ENCODE measurements around the gene PCDH9. TPM values are rescaled to one million over a fixed set of nuclear protein-coding genes. Genes with fewer than 3 reads are reported as not detected.

PCDH9 gene
- total RNA-seq, 1 donor from 2014 or later, result 3.7 TPM

DNA sequence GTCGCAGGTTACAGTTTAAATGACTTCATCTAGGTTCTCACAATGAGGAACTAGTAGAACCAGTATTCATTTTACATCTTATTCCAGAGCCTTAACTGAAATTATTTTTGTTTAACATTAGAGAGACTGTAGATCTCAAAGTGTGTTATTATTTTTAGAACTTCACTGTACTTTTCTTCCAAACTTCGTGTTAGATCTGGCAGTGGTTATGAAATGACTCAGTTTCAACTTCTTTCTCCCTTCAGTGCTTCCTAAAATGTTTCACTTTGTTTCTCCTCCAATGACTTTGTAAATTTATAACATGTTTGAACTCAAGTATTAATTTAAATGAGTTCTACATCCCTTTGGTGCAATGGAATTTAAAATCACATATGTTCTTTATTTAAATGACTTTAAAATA, 139.3 kb downstream of the PCDH9 start:
- intact Hi-C loops (cut with DNase I), result no loop called here
- Histone ChIP-seq H3K27ac (no peak overlapping the region), H3K36me3 (no peaks in the 10 kb centered on the region), H3K4me3 (no peak overlapping the region), H3K27me3 (no peaks in the 10 kb centered on the region), H3K9me3 (no peaks in the 10 kb centered on the region), H3K4me1 (no peaks in the 10 kb centered on the region)
- TF ChIP-seq, protein P1, sequence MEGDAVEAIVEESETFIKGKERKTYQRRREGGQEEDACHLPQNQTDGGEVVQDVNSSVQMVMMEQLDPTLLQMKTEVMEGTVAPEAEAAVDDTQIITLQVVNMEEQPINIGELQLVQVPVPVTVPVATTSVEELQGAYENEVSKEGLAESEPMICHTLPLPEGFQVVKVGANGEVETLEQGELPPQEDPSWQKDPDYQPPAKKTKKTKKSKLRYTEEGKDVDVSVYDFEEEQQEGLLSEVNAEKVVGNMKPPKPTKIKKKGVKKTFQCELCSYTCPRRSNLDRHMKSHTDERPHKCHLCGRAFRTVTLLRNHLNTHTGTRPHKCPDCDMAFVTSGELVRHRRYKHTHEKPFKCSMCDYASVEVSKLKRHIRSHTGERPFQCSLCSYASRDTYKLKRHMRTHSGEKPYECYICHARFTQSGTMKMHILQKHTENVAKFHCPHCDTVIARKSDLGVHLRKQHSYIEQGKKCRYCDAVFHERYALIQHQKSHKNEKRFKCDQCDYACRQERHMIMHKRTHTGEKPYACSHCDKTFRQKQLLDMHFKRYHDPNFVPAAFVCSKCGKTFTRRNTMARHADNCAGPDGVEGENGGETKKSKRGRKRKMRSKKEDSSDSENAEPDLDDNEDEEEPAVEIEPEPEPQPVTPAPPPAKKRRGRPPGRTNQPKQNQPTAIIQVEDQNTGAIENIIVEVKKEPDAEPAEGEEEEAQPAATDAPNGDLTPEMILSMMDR (IDR thresholded peaks at IDR 0.05), result no peak
- TF ChIP-seq POLR2AphosphoS5 (IDR thresholded peaks at IDR 0.05; ENCODE audit: insufficient read depth in 1 of 2, low read depth in 1 of 2) (no peak), POLR2A (IDR thresholded peaks at IDR 0.05) (no peak)
- no peak for DNase-seq (ENCODE audit: extremely low spot score in 2 of 2)

DNA sequence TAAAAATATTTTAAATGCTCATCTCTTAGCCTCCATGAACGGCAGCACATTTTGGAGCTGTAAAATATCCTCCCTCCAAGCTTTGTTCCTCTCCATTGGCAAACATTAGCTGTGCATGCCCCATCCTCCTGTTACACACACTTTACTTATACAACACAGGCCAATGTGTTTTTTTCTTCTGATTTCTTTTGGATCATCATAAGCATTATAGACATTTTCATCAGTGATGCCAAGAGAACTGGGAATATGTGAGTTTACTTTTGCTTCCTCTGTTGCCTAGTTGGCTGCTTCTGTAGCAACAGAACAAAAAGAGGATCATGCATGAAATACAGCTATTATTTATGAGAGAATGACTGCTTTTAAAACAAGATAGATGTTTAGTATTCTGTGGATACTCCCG, 142.6 kb downstream of the PCDH9 start:
- Histone ChIP-seq H3K4me3 (no peak overlapping the region), H3K36me3 (no peaks in the 10 kb centered on the region), H3K27me3 (no peaks in the 10 kb centered on the region), H3K9me3 (no peaks in the 10 kb centered on the region), H3K27ac (no peak overlapping the region), H3K4me1 (no peaks in the 10 kb centered on the region)
- TF ChIP-seq POLR2AphosphoS5 (IDR thresholded peaks at IDR 0.05; ENCODE audit: insufficient read depth in 1 of 2, low read depth in 1 of 2), result no peak
- TF ChIP-seq POLR2A (IDR thresholded peaks at IDR 0.05), result no peak
- TF ChIP-seq, protein P1 (IDR thresholded peaks at IDR 0.05), result no peak
- intact Hi-C loops (cut with DNase I), result no loop called here
- DNase-seq (ENCODE audit: extremely low spot score in 2 of 2), result no peak

DNA sequence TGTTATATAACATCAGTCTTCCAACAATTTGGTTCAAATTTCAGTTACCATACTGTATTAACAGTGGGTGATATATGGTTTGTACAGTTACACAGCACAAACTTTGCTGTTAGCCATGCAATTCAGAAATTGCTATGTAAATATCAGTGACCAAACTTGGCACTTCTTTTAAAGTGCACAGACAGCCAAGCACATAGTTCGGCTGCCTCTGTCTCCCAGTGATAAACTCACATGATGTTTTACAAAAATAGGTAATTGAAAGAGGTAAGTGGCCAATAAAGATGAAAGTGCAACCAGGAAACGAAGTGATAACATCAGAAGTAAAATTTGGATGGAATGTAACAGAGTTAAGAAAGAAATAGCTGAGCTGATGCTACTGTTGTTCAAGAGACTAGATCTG, 143.9 kb downstream of the PCDH9 start:
- Histone ChIP-seq H3K27me3 (no peaks in the 10 kb centered on the region), H3K9me3 (no peaks in the 10 kb centered on the region), H3K27ac (no peak overlapping the region), H3K4me3 (no peak overlapping the region), H3K4me1 (no peaks in the 10 kb centered on the region), H3K36me3 (no peaks in the 10 kb centered on the region)
- TF ChIP-seq POLR2AphosphoS5 (IDR thresholded peaks at IDR 0.05; ENCODE audit: insufficient read depth in 1 of 2, low read depth in 1 of 2), result no peak
- TF ChIP-seq, protein P1 (IDR thresholded peaks at IDR 0.05), result no peak
- no peak for TF ChIP-seq POLR2A (IDR thresholded peaks at IDR 0.05)
- intact Hi-C loops (cut with DNase I), result no loop called here
- DNase-seq (ENCODE audit: extremely low spot score in 2 of 2), result no peak

DNA sequence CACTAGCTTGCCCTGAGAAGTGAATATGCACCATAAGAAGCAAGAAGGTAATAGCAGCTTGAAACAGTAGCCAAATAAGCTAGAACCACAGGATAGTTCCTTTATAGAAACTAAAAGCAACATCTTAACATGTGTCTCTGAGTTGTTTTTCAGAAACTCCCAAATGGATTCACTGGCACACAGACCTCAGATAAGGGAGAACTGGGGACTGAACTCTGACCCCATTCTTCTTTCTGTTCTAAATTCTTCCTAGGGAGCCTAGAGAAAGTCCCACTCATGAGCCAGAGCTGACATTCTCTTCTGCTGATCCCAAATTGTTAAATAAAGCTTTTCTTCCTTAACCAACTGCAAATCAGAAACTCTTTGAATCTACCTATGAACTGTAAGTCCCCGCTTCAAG, 146.1 kb downstream of the PCDH9 start:
- TF ChIP-seq POLR2A (IDR thresholded peaks at IDR 0.05) (no peak), POLR2AphosphoS5 (IDR thresholded peaks at IDR 0.05; ENCODE audit: insufficient read depth in 1 of 2, low read depth in 1 of 2) (no peak)
- TF ChIP-seq, protein P1 (IDR thresholded peaks at IDR 0.05), result no peak
- intact Hi-C loops (cut with DNase I), result no loop called here
- DNase-seq (ENCODE audit: extremely low spot score in 2 of 2), result no peak

DNA sequence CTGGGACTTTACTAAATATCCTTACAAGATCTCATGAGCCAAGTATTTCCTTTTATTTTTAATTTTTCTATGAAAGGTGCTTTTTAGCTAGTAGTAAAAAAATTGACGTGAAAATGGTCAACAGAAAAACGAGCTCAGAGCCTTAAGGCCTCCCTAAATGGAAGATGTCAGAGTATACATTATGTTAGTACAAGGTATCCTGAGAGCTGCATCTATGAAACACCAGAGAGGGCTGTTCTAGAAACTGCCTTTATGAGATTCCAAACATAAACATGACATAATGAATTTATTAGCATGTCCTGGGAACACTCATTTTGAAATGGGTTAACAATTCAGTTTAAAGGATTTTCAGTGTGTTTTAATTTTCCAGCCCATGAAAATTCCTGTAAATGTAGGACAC, 146.6 kb downstream of the PCDH9 start:
- TF ChIP-seq POLR2A (IDR thresholded peaks at IDR 0.05) (no peak), POLR2AphosphoS5 (IDR thresholded peaks at IDR 0.05; ENCODE audit: insufficient read depth in 1 of 2, low read depth in 1 of 2) (no peak)
- TF ChIP-seq, protein P1 (IDR thresholded peaks at IDR 0.05), result no peak
- Histone ChIP-seq H3K4me3 (no peak overlapping the region), H3K27ac (no peak overlapping the region), H3K4me1 (no peaks in the 10 kb centered on the region), H3K9me3 (no peaks in the 10 kb centered on the region), H3K36me3 (no peaks in the 10 kb centered on the region), H3K27me3 (no peaks in the 10 kb centered on the region)
- no peak for DNase-seq (ENCODE audit: extremely low spot score in 2 of 2)
- intact Hi-C loops (cut with DNase I), result no loop called here

More for the DNA sequence above, 146.1 kb downstream of the PCDH9 start:
- Histone ChIP-seq H3K36me3 (no peaks in the 10 kb centered on the region), H3K27me3 (no peaks in the 10 kb centered on the region), H3K4me3 (no peak overlapping the region), H3K9me3 (no peaks in the 10 kb centered on the region), H3K27ac (no peak overlapping the region), H3K4me1 (no peaks in the 10 kb centered on the region)
